GM12874 (cell line): ENCODE results near the gene TMEM63C.

Source experiments
- CTCF ChIP-seq: IDR thresholded peaks from 2 replicates; pipeline ENCODE4 v1.5.1; 2011; ENCODE audit warnings: low read depth, mild to moderate bottlenecking, control low read depth, low read length, moderate library complexity; ENCODE audit not compliant: insufficient read depth

TMEM63C gene

GRCh38 chr14:77158175-77158881 is 23.3 kb upstream of the TMEM63C start:
- no peak for TF ChIP-seq CTCF

GRCh38 chr14:77158882-77159255 is 22.7 kb upstream of the TMEM63C start:
- no peak for TF ChIP-seq CTCF

GRCh38 chr14:77161011-77161410 is 20.6 kb upstream of the TMEM63C start:
- no peak for TF ChIP-seq CTCF

- no peak for TF ChIP-seq CTCF
Observed at GRCh38 chr14:77170045-77170444, 11.6 kb upstream of the TMEM63C start.

- no peak for TF ChIP-seq CTCF
Observed at GRCh38 chr14:77172916-77173315, 8.7 kb upstream of the TMEM63C start.

GRCh38 chr14:77175843-77176242 is 5.8 kb upstream of the TMEM63C start:
- no peak for TF ChIP-seq CTCF

GRCh38 chr14:77177702-77178101 is 3.9 kb upstream of the TMEM63C start:
- no peak for TF ChIP-seq CTCF

- no peak for TF ChIP-seq CTCF
Observed at GRCh38 chr14:77178656-77179055, 2.9 kb upstream of the TMEM63C start.
